Measurements from ENCODE around the gene SPPL3. TPM values are rescaled to one million over a fixed set of nuclear protein-coding genes. Genes with fewer than 3 reads are reported as not detected.
"Not testable (repeated sequence)": the region's sequence is repeated elsewhere in the genome, so short reads cannot be mapped to it uniquely, and the experiment has no call there.

SPPL3 gene
- total RNA-seq, 2 donors from 2014 or later: 43.5 to 45.7 TPM

DNA sequence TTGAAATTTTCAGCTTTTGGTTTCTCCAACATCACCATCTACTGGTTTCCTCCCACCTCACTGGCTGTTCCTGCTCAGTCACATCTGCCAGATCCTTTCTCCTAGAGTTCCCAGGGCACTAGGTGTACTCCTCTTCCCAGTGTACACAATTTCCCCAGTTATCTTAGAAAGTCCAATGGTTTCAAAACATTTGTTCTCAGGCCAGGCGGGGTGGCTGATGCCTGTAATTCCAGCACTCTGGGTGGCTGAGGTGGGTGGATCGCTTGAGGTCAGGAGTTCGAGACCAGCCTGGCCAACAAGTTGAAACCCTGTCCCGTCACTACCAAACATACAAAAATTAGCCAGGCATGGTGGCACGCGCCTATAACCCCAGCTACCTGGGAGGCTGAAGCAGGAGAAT is 60.7 kb downstream of the SPPL3 start:
- ATAC-seq (replicated peaks in 1 of 2) (no peak), DNase-seq (no peak)
- peaks cover 1 to 2% of the 10 kb centered on the region in 2 donors for H3K36me3 Mint-ChIP-seq (ENCODE audit: insufficient read depth in 2 of 2)
- H3K27me3 Mint-ChIP-seq (ENCODE audit: low read depth): no peaks in the 10 kb centered on the region
- no peak overlapping the region for H3K4me3 Mint-ChIP-seq
- no peaks in the 10 kb centered on the region for H3K9me3 Mint-ChIP-seq
- peaks cover 42% of the 10 kb centered on the region for H3K4me1 Mint-ChIP-seq (ENCODE audit: low read depth)
- no peak overlapping the region for H3K27ac Mint-ChIP-seq

DNA sequence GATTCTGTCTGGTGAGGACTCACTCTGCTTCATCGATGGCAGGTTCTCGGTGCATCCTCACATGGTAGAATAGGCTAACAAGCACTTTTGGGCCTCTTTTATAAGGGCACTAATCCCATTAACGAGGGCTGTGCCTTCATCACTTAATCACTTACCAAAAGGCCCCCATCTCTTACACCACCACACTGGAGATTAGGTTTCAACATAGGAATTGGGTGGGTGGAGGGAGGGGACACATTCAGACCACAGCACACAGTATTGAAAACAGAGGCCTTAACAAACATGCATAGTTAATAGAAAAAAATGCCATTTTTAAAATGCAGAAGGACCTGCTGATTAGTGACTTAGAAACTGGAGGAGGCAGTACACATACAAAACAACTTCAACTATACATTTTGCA is 61.6 kb downstream of the SPPL3 start:
- DNase-seq (no peak), ATAC-seq (replicated peaks in 1 of 2) (no peak)
- no peaks in the 10 kb centered on the region for H3K9me3 Mint-ChIP-seq
- H3K36me3 Mint-ChIP-seq (ENCODE audit: insufficient read depth in 2 of 2): peaks cover 1 to 2% of the 10 kb centered on the region in 2 donors
- H3K4me1 Mint-ChIP-seq (ENCODE audit: low read depth): peaks cover 35% of the 10 kb centered on the region
- H3K27ac Mint-ChIP-seq: no peak overlapping the region
- no peaks in the 10 kb centered on the region for H3K27me3 Mint-ChIP-seq (ENCODE audit: low read depth)
- H3K4me3 Mint-ChIP-seq: no peak overlapping the region

GRCh38 chr12:120841525-120841924 is 62.6 kb downstream of the SPPL3 start:
- H3K36me3 Mint-ChIP-seq (ENCODE audit: insufficient read depth in 2 of 2): peaks cover 1 to 2% of the 10 kb centered on the region in 2 donors
- no peaks in the 10 kb centered on the region for H3K27me3 Mint-ChIP-seq (ENCODE audit: low read depth)
- H3K4me3 Mint-ChIP-seq: no peak overlapping the region
- no peaks in the 10 kb centered on the region for H3K9me3 Mint-ChIP-seq
- H3K4me1 Mint-ChIP-seq (ENCODE audit: low read depth): peaks cover 28% of the 10 kb centered on the region
- no peak for ATAC-seq (replicated peaks in 1 of 2)
- DNase-seq: no peak
- H3K27ac Mint-ChIP-seq: no peak overlapping the region

GRCh38 chr12:120839503-120839902 is 64.7 kb downstream of the SPPL3 start:
- ATAC-seq (replicated peaks in 1 of 2) (no peak), DNase-seq (no peak)
- Mint-ChIP-seq H3K4me3 (no peak overlapping the region), H3K9me3 (no peaks in the 10 kb centered on the region), H3K27me3 (ENCODE audit: low read depth) (no peaks in the 10 kb centered on the region), H3K4me1 (ENCODE audit: low read depth) (peaks cover 37% of the 10 kb centered on the region), H3K27ac (no peak overlapping the region), H3K36me3 (ENCODE audit: insufficient read depth in 2 of 2) (peaks cover 1 to 2% of the 10 kb centered on the region in 2 donors)

GRCh38 chr12:120838629-120839383 is 65.4 kb downstream of the SPPL3 start:
- not testable (repeated sequence) for H3K27me3 Mint-ChIP-seq (ENCODE audit: low read depth); H3K9me3 Mint-ChIP-seq; ATAC-seq (replicated peaks in 1 of 2); DNase-seq; H3K4me3 Mint-ChIP-seq; H3K27ac Mint-ChIP-seq; H3K36me3 Mint-ChIP-seq (ENCODE audit: insufficient read depth in 2 of 2)
- H3K4me1 Mint-ChIP-seq (ENCODE audit: low read depth): peaks cover 37% of the 10 kb centered on the region

GRCh38 chr12:120836114-120836684 is 68.0 kb downstream of the SPPL3 start:
- DNase-seq (no peak), ATAC-seq (replicated peaks in 1 of 2) (no peak)
- Mint-ChIP-seq H3K27me3 (ENCODE audit: low read depth) (no peaks in the 10 kb centered on the region), H3K4me1 (ENCODE audit: low read depth) (peaks cover 50% of the 10 kb centered on the region), H3K4me3 (peak overlapping the region in 1 of 2 donors; percentile 81), H3K36me3 (ENCODE audit: insufficient read depth in 2 of 2) (peaks cover 1 to 2% of the 10 kb centered on the region in 2 donors), H3K9me3 (no peaks in the 10 kb centered on the region), H3K27ac (peak overlapping the region; percentile 89)

GRCh38 chr12:120835657-120836056 is 68.5 kb downstream of the SPPL3 start:
- peaks cover 55% of the 10 kb centered on the region for H3K4me1 Mint-ChIP-seq (ENCODE audit: low read depth)
- ATAC-seq (replicated peaks in 1 of 2) (peak in 1 of 2 donors; percentile 3), DNase-seq (no peak)
- no peaks in the 10 kb centered on the region for H3K9me3 Mint-ChIP-seq
- peaks cover 1 to 2% of the 10 kb centered on the region in 2 donors for H3K36me3 Mint-ChIP-seq (ENCODE audit: insufficient read depth in 2 of 2)
- H3K27me3 Mint-ChIP-seq (ENCODE audit: low read depth): no peaks in the 10 kb centered on the region
- H3K4me3 Mint-ChIP-seq: peak overlapping the region; percentile 64 to 81
- peak overlapping the region; percentile 89 for H3K27ac Mint-ChIP-seq

GRCh38 chr12:120835304-120835612 is 68.9 kb downstream of the SPPL3 start:
- H3K4me1 Mint-ChIP-seq (ENCODE audit: low read depth): peaks cover 54% of the 10 kb centered on the region
- no peaks in the 10 kb centered on the region for H3K9me3 Mint-ChIP-seq
- peak overlapping the region; percentile 64 to 81 for H3K4me3 Mint-ChIP-seq
- ATAC-seq (replicated peaks in 1 of 2) (peak; percentile 84 to 85), DNase-seq (no peak)
- H3K36me3 Mint-ChIP-seq (ENCODE audit: insufficient read depth in 2 of 2): peaks cover 0 to 2% of the 10 kb centered on the region in 2 donors
- peak overlapping the region; percentile 89 for H3K27ac Mint-ChIP-seq
- H3K27me3 Mint-ChIP-seq (ENCODE audit: low read depth): no peaks in the 10 kb centered on the region

GRCh38 chr12:120834489-120835303 is 69.5 kb downstream of the SPPL3 start:
- Mint-ChIP-seq H3K36me3 (ENCODE audit: insufficient read depth in 2 of 2) (peaks cover 0 to 2% of the 10 kb centered on the region in 2 donors), H3K27ac (peak overlapping the region; percentile 89), H3K9me3 (no peaks in the 10 kb centered on the region), H3K4me1 (ENCODE audit: low read depth) (peaks cover 52% of the 10 kb centered on the region), H3K4me3 (peak overlapping the region; percentile 64 to 81), H3K27me3 (ENCODE audit: low read depth) (no peaks in the 10 kb centered on the region)
- DNase-seq: no peak
- no peak for ATAC-seq (replicated peaks in 1 of 2)

DNA sequence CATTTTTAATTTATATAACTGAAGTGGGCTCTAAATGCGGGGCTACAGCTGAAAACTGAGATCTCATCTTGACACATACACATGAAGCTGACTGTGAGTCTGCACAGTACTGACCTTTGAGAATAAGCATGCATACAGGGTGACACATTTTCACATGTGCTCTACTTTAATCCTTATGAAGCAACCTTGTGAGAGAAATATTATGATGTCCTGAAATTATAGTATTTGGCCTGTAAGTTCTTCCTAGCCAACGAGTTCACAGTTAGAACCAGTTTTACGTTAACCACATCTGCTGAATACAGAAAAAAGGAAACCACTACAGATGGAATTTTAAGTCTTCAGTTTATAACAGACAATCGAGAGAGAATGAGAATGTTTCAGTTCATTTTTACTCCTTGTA is 70.3 kb downstream of the SPPL3 start:
- Mint-ChIP-seq H3K9me3 (no peaks in the 10 kb centered on the region), H3K4me1 (ENCODE audit: low read depth) (peaks cover 52% of the 10 kb centered on the region), H3K27ac (no peak overlapping the region), H3K36me3 (ENCODE audit: insufficient read depth in 2 of 2) (peaks cover 0 to 2% of the 10 kb centered on the region in 2 donors), H3K27me3 (ENCODE audit: low read depth) (no peaks in the 10 kb centered on the region), H3K4me3 (peak overlapping the region; percentile 33 to 64)
- ATAC-seq (replicated peaks in 1 of 2): peak; percentile 55 to 68
- no peak for DNase-seq

DNA sequence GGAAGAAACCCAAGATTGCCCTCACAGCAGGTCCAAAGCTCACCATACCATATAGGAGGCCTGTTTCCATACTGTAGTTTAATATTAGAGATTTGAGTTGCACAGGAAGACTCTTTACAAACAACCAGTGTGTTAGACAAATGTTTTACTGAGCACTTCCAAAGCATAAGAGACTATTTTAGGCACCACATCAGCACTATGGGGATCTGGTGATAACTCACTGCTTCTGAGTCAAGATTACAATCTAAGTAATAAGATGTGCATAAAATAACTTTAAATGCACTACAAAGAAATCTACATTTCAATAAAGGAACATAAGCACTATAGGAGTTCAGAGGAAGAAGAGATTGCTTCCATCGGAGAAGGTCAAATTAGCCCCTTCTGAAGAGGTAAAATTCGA is 71.4 kb downstream of the SPPL3 start:
- no peak overlapping the region for H3K27ac Mint-ChIP-seq
- no peak overlapping the region for H3K4me3 Mint-ChIP-seq
- peaks cover 57% of the 10 kb centered on the region for H3K4me1 Mint-ChIP-seq (ENCODE audit: low read depth)
- ATAC-seq (replicated peaks in 1 of 2) (no peak), DNase-seq (no peak)
- no peaks in the 10 kb centered on the region for H3K27me3 Mint-ChIP-seq (ENCODE audit: low read depth)
- no peaks in the 10 kb centered on the region for H3K9me3 Mint-ChIP-seq
- no peaks in the 10 kb centered on the region for H3K36me3 Mint-ChIP-seq (ENCODE audit: insufficient read depth in 2 of 2)

- Mint-ChIP-seq H3K36me3 (ENCODE audit: insufficient read depth in 2 of 2) (no peaks in the 10 kb centered on the region), H3K9me3 (no peaks in the 10 kb centered on the region), H3K27me3 (ENCODE audit: low read depth) (no peaks in the 10 kb centered on the region), H3K4me3 (peak overlapping the region in 1 of 2 donors; percentile 3), H3K4me1 (ENCODE audit: low read depth) (peaks cover 60% of the 10 kb centered on the region), H3K27ac (no peak overlapping the region)
- ATAC-seq (replicated peaks in 1 of 2) (no peak), DNase-seq (no peak)
Observed at GRCh38 chr12:120831648-120832267, 72.4 kb downstream of the SPPL3 start.

- no peak for ATAC-seq (replicated peaks in 1 of 2)
- no peak for DNase-seq
- Mint-ChIP-seq H3K9me3 (no peaks in the 10 kb centered on the region), H3K4me3 (peak overlapping the region in 1 of 2 donors; percentile 8), H3K36me3 (ENCODE audit: insufficient read depth in 2 of 2) (no peaks in the 10 kb centered on the region), H3K27ac (peak overlapping the region; percentile 3), H3K27me3 (ENCODE audit: low read depth) (no peaks in the 10 kb centered on the region), H3K4me1 (ENCODE audit: low read depth) (peaks cover 63% of the 10 kb centered on the region)
Observed at GRCh38 chr12:120830966-120831365, 73.2 kb downstream of the SPPL3 start.

All from activated T-cell treated with anti-CD3 and anti-CD28 coated beads, Interleukin-2, amount 50 U/mL, for 72 hours (primary cell).